CMK (cell line): Measurements from ENCODE around the gene DCAF4.
"Not testable (repeated sequence)": the region's sequence is repeated elsewhere in the genome, so short reads cannot be mapped to it uniquely, and the experiment has no call there.

ENCODE experiments used
- DNase-seq: peaks from one replicate; pipeline ENCODE4 v3.0.0-alpha.2; 2010; ENCODE audit warnings: low read depth

Gene DCAF4

GRCh38 chr14:72932893-72933292, 6.6 kb downstream of the DCAF4 start:
- no peak for DNase-seq

GRCh38 chr14:72939630-72940029, 13.4 kb downstream of the DCAF4 start:
- DNase-seq: no peak

GRCh38 chr14:72941286-72941985, 15.2 kb downstream of the DCAF4 start:
- DNase-seq: no peak

DNA sequence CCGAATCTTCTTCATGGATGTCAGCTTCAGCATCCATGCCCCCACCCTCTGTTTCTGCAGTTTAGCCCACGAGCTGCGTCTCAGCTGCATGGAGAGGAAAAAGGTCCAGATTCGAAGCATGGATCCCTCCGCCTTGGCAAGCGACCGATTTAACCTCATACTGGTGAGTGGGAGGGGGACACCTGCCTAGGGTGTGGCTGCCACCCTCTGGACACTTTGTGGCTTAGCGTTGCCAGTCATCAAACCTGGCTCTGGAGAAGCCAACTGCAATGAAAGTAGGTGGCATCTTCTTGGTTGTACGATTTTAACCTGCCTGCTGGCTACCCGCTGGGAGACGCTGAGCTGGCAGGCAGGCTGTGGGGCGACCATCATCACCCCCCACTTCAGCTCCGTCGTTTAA, 16.7 kb downstream of the DCAF4 start:
- DNase-seq: no peak

DNA sequence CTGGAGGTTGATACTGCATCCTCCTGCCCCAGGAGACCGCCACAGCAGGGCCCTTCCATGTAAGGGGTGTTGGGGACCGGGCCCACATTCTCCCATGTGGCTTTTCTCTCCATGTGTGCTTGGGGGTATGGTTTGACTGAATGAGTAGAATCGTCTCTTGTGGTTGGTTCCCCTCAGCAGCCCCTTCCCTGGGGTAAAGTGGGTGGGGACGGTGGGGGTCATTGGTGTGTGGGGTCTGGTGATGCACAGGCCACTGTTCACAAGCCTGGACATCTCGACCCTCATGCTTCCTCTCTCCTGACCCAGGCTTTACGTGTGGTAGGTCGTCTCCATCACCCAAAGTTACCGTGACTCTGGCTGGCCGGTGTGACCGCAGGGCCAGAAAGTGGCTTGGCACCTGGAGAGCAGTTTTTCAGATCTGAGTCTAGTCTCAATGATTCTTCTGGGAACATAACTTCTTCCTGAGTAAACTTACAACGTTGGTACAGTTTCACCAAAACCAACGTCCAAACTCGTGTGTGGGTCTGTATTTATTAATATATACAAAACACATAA, 17.7 kb downstream of the DCAF4 start:
- no peak for DNase-seq

- no peak for DNase-seq
Measured at GRCh38 chr14:72945356-72946027, 19.2 kb downstream of the DCAF4 start.

GRCh38 chr14:72946491-72946890, 20.2 kb downstream of the DCAF4 start:
- no peak for DNase-seq

GRCh38 chr14:72947366-72948160, 21.3 kb downstream of the DCAF4 start:
- no peak for DNase-seq

- DNase-seq: no peak
Measured at GRCh38 chr14:72948481-72949138, 22.3 kb downstream of the DCAF4 start.

- no peak for DNase-seq
Measured at GRCh38 chr14:72952171-72952570, 25.9 kb downstream of the DCAF4 start.

DNA sequence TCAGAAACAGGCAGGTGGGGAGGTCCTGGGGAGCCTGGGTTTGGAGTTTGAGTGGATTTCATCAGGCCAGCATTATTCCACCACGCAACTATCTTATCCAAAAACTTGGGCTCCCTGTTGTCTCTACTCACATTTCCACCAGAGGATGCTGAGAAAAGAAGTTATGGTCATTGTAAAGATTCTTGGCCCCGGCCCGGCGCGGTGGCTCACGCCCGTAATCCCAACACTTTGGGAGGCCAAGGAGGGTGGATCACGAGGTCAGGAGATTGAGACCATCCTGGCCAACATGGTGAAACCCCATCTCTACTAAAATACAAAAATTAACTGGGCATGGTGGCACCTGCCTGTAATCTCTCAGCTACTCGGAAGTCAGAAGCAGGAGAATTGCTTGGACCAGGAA, 30.5 kb downstream of the DCAF4 start:
- DNase-seq: not testable (repeated sequence)

DNA sequence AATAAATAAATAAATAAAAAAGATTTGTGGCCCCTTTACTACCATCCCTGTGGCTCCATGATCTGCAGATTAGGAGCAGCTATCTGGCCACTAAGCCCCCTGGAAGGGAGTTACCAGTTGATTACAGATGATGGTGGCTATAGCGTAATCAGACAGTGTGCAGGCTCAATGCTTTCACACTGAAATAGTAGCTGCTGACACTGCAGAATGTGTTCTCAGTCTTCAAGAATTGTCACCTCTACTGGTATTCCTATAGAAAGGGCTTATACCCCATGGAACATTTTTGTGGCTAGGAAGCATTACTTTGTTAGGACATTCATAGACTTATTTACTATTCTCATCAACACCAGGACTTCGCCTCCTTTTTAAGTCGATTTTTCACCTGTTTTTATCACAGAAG, 30.9 kb downstream of the DCAF4 start:
- no peak for DNase-seq

- DNase-seq: no peak
Measured at GRCh38 chr14:72958548-72958947, 32.3 kb downstream of the DCAF4 start.

DNA sequence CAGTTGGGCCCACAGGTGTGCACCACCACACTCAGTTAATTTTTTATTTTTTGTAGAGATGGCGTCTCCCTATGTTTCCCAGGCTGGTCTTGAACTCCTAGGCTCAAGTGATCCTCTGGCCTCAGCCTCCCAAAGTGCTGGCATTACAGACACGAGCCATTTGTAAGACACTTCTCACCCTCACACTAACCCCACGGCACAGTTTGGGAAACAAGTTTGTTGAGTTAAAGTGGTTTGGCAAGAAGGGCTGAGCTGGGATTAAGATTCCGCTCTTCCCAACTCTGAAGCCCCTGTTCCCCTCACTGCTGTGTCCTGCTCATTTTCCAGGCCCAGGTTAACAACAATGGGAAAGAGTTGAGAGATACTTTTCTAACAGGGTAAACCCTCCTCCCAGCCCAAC, 34.8 kb downstream of the DCAF4 start:
- not testable (repeated sequence) for DNase-seq

DNA sequence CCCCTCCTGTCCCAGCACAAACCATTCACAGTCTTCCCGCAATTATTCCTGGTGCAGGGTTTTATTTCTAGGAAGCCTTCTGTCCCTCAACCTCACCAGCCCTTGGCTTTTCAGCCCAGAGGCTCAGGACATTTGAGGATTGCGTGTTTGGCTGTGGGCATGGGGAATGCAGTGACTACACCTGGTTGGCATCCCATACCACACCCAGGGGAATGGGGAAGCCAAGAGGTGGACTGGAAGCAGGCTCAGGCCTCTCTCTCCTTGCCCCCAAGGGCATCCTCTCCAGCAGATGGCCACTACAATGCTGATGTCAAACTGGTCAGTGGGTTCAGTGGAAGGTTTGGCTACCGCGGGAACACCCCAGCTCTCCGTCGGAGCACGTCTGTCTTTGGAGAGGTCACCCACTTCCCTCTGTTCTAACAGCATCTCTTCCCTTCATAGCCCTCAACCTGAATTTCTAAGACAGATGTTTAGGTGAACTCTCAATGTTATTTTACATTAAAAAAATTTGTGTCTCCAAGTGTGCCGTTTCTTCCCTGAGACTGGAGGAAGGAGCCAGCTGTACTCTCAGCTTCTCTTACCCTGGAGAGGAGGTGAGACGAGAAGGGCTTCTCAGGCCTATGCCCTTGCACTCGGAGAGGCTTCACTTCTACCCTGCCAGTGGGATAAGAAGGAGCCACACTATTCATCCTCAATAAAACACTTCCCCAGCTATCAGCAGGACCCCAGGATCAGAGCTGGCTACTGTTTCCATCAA, 35.5 kb downstream of the DCAF4 start:
- no peak for DNase-seq

GRCh38 chr14:72962336-72962754, 36.1 kb downstream of the DCAF4 start:
- not testable (repeated sequence) for DNase-seq

- DNase-seq: no peak
Measured at GRCh38 chr14:72962829-72963312, 36.6 kb downstream of the DCAF4 start.

GRCh38 chr14:72965249-72965648, 39.0 kb downstream of the DCAF4 start:
- DNase-seq: no peak

DNA sequence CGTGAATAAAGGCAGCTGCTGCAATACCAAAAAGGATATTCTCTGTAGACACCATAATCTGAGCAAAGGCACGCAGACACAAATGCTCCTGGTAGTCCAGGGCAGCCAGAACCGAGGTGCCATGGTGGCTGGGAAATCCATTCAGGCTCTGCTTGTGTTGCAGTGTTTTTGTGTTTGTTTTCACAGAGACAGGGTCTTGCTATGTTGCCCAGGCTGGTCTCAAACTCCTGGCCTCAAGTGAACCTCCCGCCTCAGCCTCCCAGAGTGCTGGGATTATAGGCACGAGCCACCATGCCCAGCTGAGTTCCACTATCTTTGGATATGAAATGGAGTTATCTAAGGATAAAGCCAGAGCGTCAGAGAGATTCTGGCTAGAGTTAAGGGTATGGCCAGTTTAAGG, 39.8 kb downstream of the DCAF4 start:
- no peak for DNase-seq

DNA sequence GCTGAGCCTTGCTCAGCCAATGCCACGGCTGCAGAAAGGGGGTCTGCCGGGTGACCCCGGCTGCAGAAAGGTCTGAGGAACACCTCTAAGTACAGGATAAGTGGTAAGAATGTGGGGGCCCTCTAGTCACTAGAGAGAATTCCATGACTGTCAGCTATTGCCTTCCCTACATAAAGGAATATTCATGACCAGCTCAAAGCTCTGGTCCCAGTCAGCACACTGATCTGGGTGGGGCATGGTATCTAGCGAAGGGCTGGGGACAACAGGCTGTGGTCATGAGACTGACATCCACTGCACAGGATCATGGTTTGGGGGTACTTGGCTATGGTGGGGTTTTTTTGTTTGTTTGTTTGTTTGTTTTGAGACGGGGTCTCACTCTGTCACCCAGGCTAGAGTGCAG, 42.1 kb downstream of the DCAF4 start:
- DNase-seq: no peak

GRCh38 chr14:72970058-72970630, 43.9 kb downstream of the DCAF4 start:
- DNase-seq: no peak
